ENCODE data around the gene ZFHX2.

- TF ChIP-seq CTCF (IDR thresholded peaks at IDR 0.05) = no peak
- no peak for TF ChIP-seq POLR2A (IDR thresholded peaks at IDR 0.05)
Observed at GRCh38 chr14:23492618-23493272, 58.8 kb downstream of the ZFHX2 start.
